C4-2B (cell line): Measurements from ENCODE around the gene KCNMA1.

Experiments
- ZFX ChIP-seq: fragments of 450-650 bp; IDR thresholded peaks from 2 replicates; pipeline ENCODE4 v1.6.1; 2017
- TF ChIP-seq, protein P1 (sequence below): fragments of 450-650 bp; conservative IDR thresholded peaks from 2 replicates; pipeline ENCODE4 v1.5.1; 2017; ENCODE audit warnings: mild to moderate bottlenecking

DNA sequence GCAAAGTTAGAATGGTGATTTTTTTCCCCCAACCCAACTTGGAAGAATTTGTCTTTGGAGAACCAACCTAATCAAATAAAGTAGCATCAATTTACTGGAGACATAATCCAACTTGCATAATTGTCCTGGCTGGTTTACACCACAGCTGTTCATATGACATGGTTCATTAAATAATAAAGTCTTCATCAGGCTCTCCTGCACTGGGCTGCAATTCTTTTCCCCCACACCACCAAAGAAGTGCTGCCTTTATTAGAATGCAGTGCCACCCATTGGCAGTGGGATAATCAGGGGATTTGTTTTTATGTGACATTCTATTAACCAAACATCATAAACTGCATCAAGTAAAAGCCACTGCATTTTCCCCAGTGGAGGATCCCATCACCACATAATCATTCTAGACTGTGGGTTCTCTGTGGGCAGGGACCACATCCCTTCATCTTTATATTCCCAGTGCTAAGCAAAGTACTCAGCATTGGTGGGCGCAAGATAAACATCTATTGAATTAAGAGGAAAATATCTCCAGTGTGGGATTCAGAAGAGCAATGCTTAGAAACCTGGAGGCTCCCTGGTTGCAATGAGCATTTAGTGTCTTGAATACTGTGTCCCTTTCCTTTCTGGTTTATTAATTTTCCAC is 322.0 kb downstream of the KCNMA1 start:
- TF ChIP-seq ZFX = no peak
- TF ChIP-seq, protein P1, sequence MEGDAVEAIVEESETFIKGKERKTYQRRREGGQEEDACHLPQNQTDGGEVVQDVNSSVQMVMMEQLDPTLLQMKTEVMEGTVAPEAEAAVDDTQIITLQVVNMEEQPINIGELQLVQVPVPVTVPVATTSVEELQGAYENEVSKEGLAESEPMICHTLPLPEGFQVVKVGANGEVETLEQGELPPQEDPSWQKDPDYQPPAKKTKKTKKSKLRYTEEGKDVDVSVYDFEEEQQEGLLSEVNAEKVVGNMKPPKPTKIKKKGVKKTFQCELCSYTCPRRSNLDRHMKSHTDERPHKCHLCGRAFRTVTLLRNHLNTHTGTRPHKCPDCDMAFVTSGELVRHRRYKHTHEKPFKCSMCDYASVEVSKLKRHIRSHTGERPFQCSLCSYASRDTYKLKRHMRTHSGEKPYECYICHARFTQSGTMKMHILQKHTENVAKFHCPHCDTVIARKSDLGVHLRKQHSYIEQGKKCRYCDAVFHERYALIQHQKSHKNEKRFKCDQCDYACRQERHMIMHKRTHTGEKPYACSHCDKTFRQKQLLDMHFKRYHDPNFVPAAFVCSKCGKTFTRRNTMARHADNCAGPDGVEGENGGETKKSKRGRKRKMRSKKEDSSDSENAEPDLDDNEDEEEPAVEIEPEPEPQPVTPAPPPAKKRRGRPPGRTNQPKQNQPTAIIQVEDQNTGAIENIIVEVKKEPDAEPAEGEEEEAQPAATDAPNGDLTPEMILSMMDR = no peak
